Activated CD8-positive, alpha-beta memory T cell treated with anti-CD3 and anti-CD28 coated beads, Interleukin-2, amount 10 ng/mL, durations not matched to agents 7 days and 5 days (primary cell): ENCODE results near the gene ECD. TPM values are rescaled to one million over a fixed set of nuclear protein-coding genes. Genes with fewer than 3 reads are reported as not detected.

Experiments used
- ATAC-seq: fragments of 150-1000 bp; cut with Tn5 transposase; one replicate; pipeline ENCODE4 v1.10.0; 2021; ENCODE audit warnings: moderate library complexity
- CTCF ChIA-PET: fragments of 350-600 bp; sonication (Branson Sonifier 250); formaldehyde crosslinking; loops from one replicate; lab custom pipeline; 2021; ENCODE audit warnings: antibody characterized with exemption; lab: Charles Lee
- DNase-seq: peaks from one replicate; pipeline ENCODE4 v3.0.0-alpha.2; 2020
- H3K27ac Mint-ChIP-seq: one replicate; pipeline ENCODE4 v1.8.0; 2021; ENCODE audit warnings: mild to moderate bottlenecking, mixed read lengths
- H3K27me3 Mint-ChIP-seq: one replicate; pipeline ENCODE4 v1.8.0; 2021; ENCODE audit warnings: mixed read lengths
- H3K36me3 Mint-ChIP-seq: one replicate; pipeline ENCODE4 v1.8.0; 2021; ENCODE audit warnings: mild to moderate bottlenecking, mixed read lengths
- H3K4me1 Mint-ChIP-seq: one replicate; pipeline ENCODE4 v1.8.0; 2021; ENCODE audit warnings: mixed read lengths
- H3K4me3 Mint-ChIP-seq: one replicate; pipeline ENCODE4 v1.8.0; 2021; ENCODE audit warnings: mild to moderate bottlenecking, moderate library complexity, mixed read lengths
- H3K9me3 Mint-ChIP-seq: one replicate; pipeline ENCODE4 v1.8.0; 2022; ENCODE audit warnings: low read depth, mixed read lengths
- total RNA-seq, 2 experiments: library from RNA; stranded (reverse); gene quantifications; one replicate each; pipeline ENCODE4 v1.2.3, GENCODE V29; 2021

The ECD gene
- total RNA-seq, 2 experiments from 2014 or later: 26.7 to 30.5 TPM

DNA sequence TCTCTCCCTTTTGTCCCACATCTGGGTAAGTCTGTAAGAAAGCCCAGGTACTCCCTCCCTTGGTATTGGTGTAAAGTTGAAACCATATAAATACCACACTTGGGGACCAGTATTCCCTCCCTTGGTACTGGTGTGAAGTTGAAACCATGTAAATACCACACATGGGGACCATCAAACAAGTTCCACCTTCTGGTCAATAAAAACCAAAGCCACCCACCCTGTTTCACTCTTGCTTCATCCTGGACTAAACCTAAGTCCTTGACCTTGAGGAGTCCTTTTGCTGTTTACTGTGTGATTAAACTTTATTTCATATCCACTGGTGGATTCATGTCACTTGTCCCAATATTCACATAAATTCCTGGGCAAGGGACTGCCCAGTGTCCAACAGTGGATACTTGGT lies 79.5 kb downstream of the ECD start:
- Mint-ChIP-seq H3K36me3 (peaks cover 12% of the 10 kb centered on the region), H3K27me3 (no peaks in the 10 kb centered on the region), H3K4me3 (no peak overlapping the region), H3K27ac (no peak overlapping the region), H3K4me1 (peaks cover 24% of the 10 kb centered on the region), H3K9me3 (no peaks in the 10 kb centered on the region)
- DNase-seq (no peak), ATAC-seq (no peak)
- CTCF ChIA-PET: interaction anchor here (1.5 kb wide), 1 partner anchor 26 kb away, joined by 4 read pairs; no protein-coding TSS in a partner anchor

DNA sequence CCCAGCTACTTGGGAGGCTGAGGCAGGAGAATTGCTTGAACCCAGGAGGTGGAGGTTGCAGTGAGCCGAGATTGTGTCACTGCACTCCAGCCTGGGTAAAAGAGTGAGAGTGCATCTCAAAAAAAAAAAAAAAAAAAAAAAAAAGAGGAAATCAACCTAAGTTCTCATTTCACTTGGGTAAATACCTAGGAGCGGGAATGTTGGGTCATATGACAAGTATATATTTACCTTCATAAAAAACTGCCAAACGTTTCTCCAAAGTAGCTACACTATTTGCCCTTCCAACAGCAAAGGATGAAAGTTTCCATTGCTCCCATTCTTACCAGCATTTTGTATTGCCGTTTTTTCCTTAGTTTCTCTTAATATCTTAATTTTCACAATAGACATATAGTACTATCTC lies 81.0 kb downstream of the ECD start:
- H3K36me3 Mint-ChIP-seq: peaks cover 14% of the 10 kb centered on the region
- no peaks in the 10 kb centered on the region for H3K27me3 Mint-ChIP-seq
- no peaks in the 10 kb centered on the region for H3K9me3 Mint-ChIP-seq
- H3K27ac Mint-ChIP-seq: no peak overlapping the region
- ATAC-seq (no peak), DNase-seq (no peak)
- CTCF ChIA-PET: interaction anchor here (0.7 kb wide), 2 partner anchors 178 to 397 kb away, joined by 3 read pairs; no protein-coding TSS in a partner anchor
- H3K4me1 Mint-ChIP-seq: peaks cover 21% of the 10 kb centered on the region
- H3K4me3 Mint-ChIP-seq: no peak overlapping the region

GRCh38 chr10:73084209-73084608 lies 83.6 kb downstream of the ECD start:
- DNase-seq (no peak), ATAC-seq (no peak)
- no peak overlapping the region for H3K27ac Mint-ChIP-seq
- H3K4me3 Mint-ChIP-seq: no peak overlapping the region
- peaks cover 18% of the 10 kb centered on the region for H3K36me3 Mint-ChIP-seq
- H3K27me3 Mint-ChIP-seq: no peaks in the 10 kb centered on the region
- CTCF ChIA-PET: interaction anchor here (1.5 kb wide), 1 partner anchor 11 kb away, joined by 5 read pairs; no protein-coding TSS in a partner anchor
- H3K9me3 Mint-ChIP-seq: no peaks in the 10 kb centered on the region
- peaks cover 23% of the 10 kb centered on the region for H3K4me1 Mint-ChIP-seq

Other genes starting within 250 kb of the ECD start
- gene PLA2G12B, start 213.2 kb downstream of the ECD start, total RNA-seq: not detected
- 10 to 100 TPM; 29.8 to 30.5 TPM for gene P4HA1, start 71.1 kb downstream of the ECD start, total RNA-seq
- 1 to 10 TPM; 1.2 TPM for gene NUDT13, start 57.6 kb downstream of the ECD start, total RNA-seq
- gene FAM149B1, start 111 bp upstream of the ECD start, total RNA-seq: 10 to 100 TPM; 13.4 to 14.7 TPM
- 10 to 100 TPM; 63.5 to 65.1 TPM for gene DNAJC9, start 79.2 kb upstream of the ECD start, total RNA-seq
- gene MRPS16, start 84.6 kb upstream of the ECD start, total RNA-seq: 100 to 1,000 TPM in 1 of 2 experiments, 10 to 100 TPM in 1; 79.2 to 110 TPM
- gene CFAP70, start 190.9 kb upstream of the ECD start, total RNA-seq: under 1 TPM; 0.38 to 0.80 TPM
- gene ANXA7, start 246.1 kb upstream of the ECD start, total RNA-seq: 100 to 1,000 TPM in 1 of 2 experiments, 10 to 100 TPM in 1; 80.4 to 113 TPM